Stimulated activated CD8-positive, alpha-beta memory T cell treated with anti-CD3 and anti-CD28 coated beads, Interleukin-15, amount 100 ng/mL, for 24 hours (primary cell): ENCODE results near the gene CDK4.

Source experiments
- DNase-seq: peaks from one replicate; pipeline ENCODE4 v3.0.0-alpha.2; 2020; ENCODE audit warnings: low read depth

Gene CDK4

DNA sequence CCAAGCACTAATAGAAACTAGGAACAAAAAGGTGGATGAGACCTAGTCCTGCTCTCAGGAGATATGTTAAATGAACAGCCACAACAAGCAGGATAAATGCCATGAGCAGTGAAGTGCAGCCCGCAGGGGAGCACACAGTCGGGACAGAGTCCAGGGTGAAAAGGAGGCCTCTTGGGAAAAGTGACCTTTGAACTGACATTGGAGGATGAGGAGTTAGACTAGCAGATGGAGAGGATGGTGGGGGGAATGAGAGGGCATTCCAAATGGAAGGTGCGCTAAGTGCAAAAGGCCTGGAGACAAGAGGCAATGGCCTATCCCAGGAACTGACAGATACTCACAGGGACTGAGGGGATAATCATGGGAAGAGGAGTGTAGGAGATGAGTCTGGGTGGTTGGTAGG lies 53.7 kb downstream of the CDK4 start:
- DNase-seq: no peak
